Nephron progenitor cell (in vitro differentiated cells): Measurements from ENCODE around the gene TTBK1.

Experiments
- DNase-seq: peaks from one replicate; pipeline ENCODE4 v3.0.0; 2021
- H3K27ac Mint-ChIP-seq: 2 replicates; pipeline ENCODE4 v1.8.0; 2021; ENCODE audit warnings: mild to moderate bottlenecking, moderate library complexity, mixed read lengths
- H3K27me3 Mint-ChIP-seq: 2 replicates; pipeline ENCODE4 v1.8.0; 2021; ENCODE audit warnings: mild to moderate bottlenecking, low read depth, mixed read lengths; ENCODE audit not compliant: poor library complexity
- H3K36me3 Mint-ChIP-seq: 2 replicates; pipeline ENCODE4 v1.8.0; 2021; ENCODE audit warnings: low read depth, mixed read lengths
- H3K4me1 Mint-ChIP-seq: 2 replicates; pipeline ENCODE4 v1.8.0; 2021; ENCODE audit warnings: mixed read lengths
- H3K4me3 Mint-ChIP-seq: 2 replicates; pipeline ENCODE4 v1.8.0; 2021; ENCODE audit warnings: mild to moderate bottlenecking, moderate library complexity, mixed read lengths
- H3K9me3 Mint-ChIP-seq: 2 replicates; pipeline ENCODE4 v1.8.0; 2021; ENCODE audit warnings: mild to moderate bottlenecking, moderate library complexity, mixed read lengths
- CTCF ChIP-seq: fragments of 200-600 bp; sonication (generic); IDR thresholded peaks from 2 replicates; pipeline ENCODE4 v1.5.0; 2021; ENCODE audit warnings: antibody characterized with exemption

TTBK1 gene

GRCh38 chr6:43267619-43268354, 24.5 kb downstream of the TTBK1 start:
- no peak overlapping the region for H3K27ac Mint-ChIP-seq
- H3K4me1 Mint-ChIP-seq, result peaks cover 48% of the 10 kb centered on the region
- no peak for DNase-seq
- peaks cover 73% of the 10 kb centered on the region for H3K27me3 Mint-ChIP-seq
- no peaks in the 10 kb centered on the region for H3K36me3 Mint-ChIP-seq
- H3K9me3 Mint-ChIP-seq, result no peaks in the 10 kb centered on the region
- no peak for TF ChIP-seq CTCF
- H3K4me3 Mint-ChIP-seq, result no peak overlapping the region

- TF ChIP-seq CTCF, result no peak
- Mint-ChIP-seq H3K27ac (no peak overlapping the region), H3K9me3 (no peaks in the 10 kb centered on the region), H3K4me3 (no peak overlapping the region), H3K27me3 (peaks cover 78% of the 10 kb centered on the region), H3K4me1 (peaks cover 54% of the 10 kb centered on the region), H3K36me3 (no peaks in the 10 kb centered on the region)
- no peak for DNase-seq
These were observed 25.0 kb downstream of the TTBK1 start for GRCh38 chr6:43268355-43268700.

- H3K36me3 Mint-ChIP-seq, result no peaks in the 10 kb centered on the region
- peaks cover 56% of the 10 kb centered on the region for H3K4me1 Mint-ChIP-seq
- no peak overlapping the region for H3K27ac Mint-ChIP-seq
- peak overlapping the region; percentile 59 for H3K4me3 Mint-ChIP-seq
- no peak for TF ChIP-seq CTCF
- no peak for DNase-seq
- H3K27me3 Mint-ChIP-seq, result peaks cover 81% of the 10 kb centered on the region
- H3K9me3 Mint-ChIP-seq, result no peaks in the 10 kb centered on the region
These were observed 25.5 kb downstream of the TTBK1 start for GRCh38 chr6:43268782-43269272.

- H3K27ac Mint-ChIP-seq, result no peak overlapping the region
- no peak for TF ChIP-seq CTCF
- no peaks in the 10 kb centered on the region for H3K36me3 Mint-ChIP-seq
- peak overlapping the region; percentile 59 for H3K4me3 Mint-ChIP-seq
- peaks cover 84% of the 10 kb centered on the region for H3K27me3 Mint-ChIP-seq
- H3K4me1 Mint-ChIP-seq, result peaks cover 62% of the 10 kb centered on the region
- peak; percentile 56 for DNase-seq
- H3K9me3 Mint-ChIP-seq, result no peaks in the 10 kb centered on the region
These were observed 26.2 kb downstream of the TTBK1 start for GRCh38 chr6:43269273-43270007.

- Mint-ChIP-seq H3K4me3 (no peak overlapping the region), H3K36me3 (no peaks in the 10 kb centered on the region), H3K4me1 (peaks cover 72% of the 10 kb centered on the region), H3K27me3 (peaks cover 90% of the 10 kb centered on the region), H3K27ac (no peak overlapping the region), H3K9me3 (no peaks in the 10 kb centered on the region)
- no peak for DNase-seq
- no peak for TF ChIP-seq CTCF
These were observed 28.0 kb downstream of the TTBK1 start for GRCh38 chr6:43271103-43271815.
